Measurements from ENCODE around the gene TATDN2.
A peak's percentile ranks its signal among the peaks of the same experiment; 100 is the strongest.

The TATDN2 gene

GRCh38 chr3:10248184-10248983, at the start of gene TATDN2:
TSS of gene TATDN2 (plus strand) at chr3:10248459. CDS start at chr3:10249201, 742 bp downstream.
- FAIRE-seq (no peak), DNase-seq (ENCODE audit: insufficient read length, low spot score) (peak; percentile 93)
- no peak for TF ChIP-seq CTCF (IDR thresholded peaks at IDR 0.05; ENCODE audit: insufficient read depth, missing control alignments)

- no peak for DNase-seq (ENCODE audit: insufficient read length, low spot score)
- FAIRE-seq: no peak
- TF ChIP-seq CTCF (IDR thresholded peaks at IDR 0.05; ENCODE audit: insufficient read depth, missing control alignments): no peak
These were observed 49.3 kb upstream of the TATDN2 start for GRCh38 chr3:10198761-10199649.

- FAIRE-seq (no peak), DNase-seq (ENCODE audit: insufficient read length, low spot score) (no peak)
- TF ChIP-seq CTCF (IDR thresholded peaks at IDR 0.05; ENCODE audit: insufficient read depth, missing control alignments): no peak
These were observed 43.3 kb upstream of the TATDN2 start for GRCh38 chr3:10204921-10205320.

- FAIRE-seq: no peak
- no peak for TF ChIP-seq CTCF (IDR thresholded peaks at IDR 0.05; ENCODE audit: insufficient read depth, missing control alignments)
- no peak for DNase-seq (ENCODE audit: insufficient read length, low spot score)
These were observed 42.7 kb upstream of the TATDN2 start for GRCh38 chr3:10205451-10206165.

GRCh38 chr3:10206166-10206511, 42.1 kb upstream of the TATDN2 start:
- no peak for DNase-seq (ENCODE audit: insufficient read length, low spot score)
- no peak for FAIRE-seq
- no peak for TF ChIP-seq CTCF (IDR thresholded peaks at IDR 0.05; ENCODE audit: insufficient read depth, missing control alignments)

GRCh38 chr3:10213156-10213792, 35.0 kb upstream of the TATDN2 start:
- no peak for TF ChIP-seq CTCF (IDR thresholded peaks at IDR 0.05; ENCODE audit: insufficient read depth, missing control alignments)
- DNase-seq (ENCODE audit: insufficient read length, low spot score): no peak
- no peak for FAIRE-seq

All from D721Med (cell line).